Measurements from ENCODE around the gene NDUFS7.
"Not testable (repeated sequence)": the region's sequence is repeated elsewhere in the genome, so short reads cannot be mapped to it uniquely, and the experiment has no call there.

NDUFS7 gene

DNA sequence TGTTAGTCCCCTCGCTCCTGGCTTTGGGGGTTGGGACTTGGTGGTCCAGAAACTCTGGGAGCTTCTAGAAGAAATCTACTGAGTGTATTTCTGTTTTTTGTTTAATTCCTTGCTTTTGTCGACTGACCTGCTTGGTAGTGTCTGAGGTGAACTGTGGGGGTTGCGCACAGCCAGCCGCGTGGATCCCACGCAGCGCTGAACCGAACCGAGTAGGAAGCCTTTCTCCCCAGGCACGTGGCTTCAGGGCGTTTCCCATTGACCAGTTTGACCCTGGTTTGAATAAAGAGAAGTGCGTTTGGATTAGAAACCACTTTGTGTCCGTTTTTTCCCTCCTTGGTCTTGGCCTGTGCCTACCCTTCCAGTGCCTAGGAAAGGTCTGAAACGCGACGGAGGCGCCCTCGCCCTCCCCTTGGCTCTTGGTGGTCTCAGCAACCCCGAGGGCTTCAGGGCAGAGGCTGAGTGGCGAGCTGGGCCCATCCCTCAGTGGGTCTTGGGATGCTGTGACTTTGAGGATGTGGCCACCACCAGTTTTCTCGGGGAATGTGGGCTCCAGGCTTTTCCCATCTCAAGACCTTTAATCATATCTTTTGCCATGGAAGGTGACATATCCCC, 51.8 kb downstream of the NDUFS7 start:
- DNase-seq: no peak

DNA sequence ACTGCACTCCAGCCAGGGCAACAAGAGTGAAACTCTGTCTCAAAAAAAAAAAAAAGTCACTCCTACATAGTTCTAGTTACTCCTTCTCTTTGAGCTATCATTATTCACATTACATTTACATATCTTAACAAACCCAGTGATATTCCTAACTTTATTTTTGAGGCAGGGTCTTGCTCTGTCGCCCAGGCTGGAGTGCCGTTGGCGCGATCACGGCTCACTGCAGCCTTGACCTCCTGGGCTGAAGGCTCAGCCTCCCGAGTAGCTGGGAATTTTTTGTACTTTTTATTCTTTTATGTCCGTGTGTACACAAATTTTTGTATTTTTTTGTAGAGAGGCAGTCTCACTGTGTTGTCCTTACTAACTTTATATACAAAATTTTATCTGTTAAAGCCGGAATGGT, 53.9 kb downstream of the NDUFS7 start:
- DNase-seq: no peak

DNA sequence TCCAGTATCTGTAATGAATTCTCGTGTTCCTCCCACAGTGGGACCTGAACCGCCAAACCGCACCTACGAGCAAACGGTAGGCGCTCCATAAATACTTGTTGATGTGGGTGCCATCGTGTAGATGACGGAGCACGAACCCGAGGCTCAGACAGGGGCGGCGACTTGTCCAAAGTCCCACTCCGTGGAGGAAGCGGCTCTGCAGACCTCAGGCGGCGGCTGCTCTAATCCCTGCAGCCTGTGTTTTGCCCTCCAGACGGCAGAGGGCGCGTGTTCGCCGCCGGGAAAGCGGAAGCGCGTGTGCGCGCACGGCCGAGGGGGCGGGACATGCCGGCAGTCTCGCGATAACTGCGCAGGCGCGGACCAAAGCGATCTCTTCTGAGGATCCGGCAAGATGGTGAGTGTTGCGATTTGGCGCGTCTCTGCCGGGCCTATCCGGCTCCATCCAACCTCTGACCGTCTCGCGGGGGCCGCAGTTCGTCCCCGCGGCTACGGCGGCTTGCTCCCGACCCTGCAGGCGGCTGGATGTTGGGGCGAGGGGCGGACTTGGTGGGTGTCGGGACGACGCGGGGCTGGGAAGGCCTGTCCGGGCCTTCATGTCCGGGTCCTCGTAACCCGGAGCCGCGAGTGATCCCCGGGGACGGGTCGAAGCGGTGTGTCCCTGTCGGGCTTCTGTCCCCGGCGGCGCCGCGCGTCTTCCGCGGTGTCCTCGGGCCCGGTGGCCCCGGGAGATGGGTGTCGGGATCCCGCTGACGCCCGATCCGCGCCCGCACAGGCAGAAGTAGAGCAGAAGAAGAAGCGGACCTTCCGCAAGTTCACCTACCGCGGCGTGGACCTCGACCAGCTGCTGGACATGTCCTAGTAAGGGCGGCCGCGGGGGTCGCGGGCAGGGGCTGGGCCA, 54.6 kb downstream of the NDUFS7 start, which contains the start of gene RPS15:
TSS of gene RPS15 (plus strand) at position 362 of the 898 bp plus-strand sequence. CDS start at position 392, 30 bp downstream.
- DNase-seq: peak; percentile 96

DNA sequence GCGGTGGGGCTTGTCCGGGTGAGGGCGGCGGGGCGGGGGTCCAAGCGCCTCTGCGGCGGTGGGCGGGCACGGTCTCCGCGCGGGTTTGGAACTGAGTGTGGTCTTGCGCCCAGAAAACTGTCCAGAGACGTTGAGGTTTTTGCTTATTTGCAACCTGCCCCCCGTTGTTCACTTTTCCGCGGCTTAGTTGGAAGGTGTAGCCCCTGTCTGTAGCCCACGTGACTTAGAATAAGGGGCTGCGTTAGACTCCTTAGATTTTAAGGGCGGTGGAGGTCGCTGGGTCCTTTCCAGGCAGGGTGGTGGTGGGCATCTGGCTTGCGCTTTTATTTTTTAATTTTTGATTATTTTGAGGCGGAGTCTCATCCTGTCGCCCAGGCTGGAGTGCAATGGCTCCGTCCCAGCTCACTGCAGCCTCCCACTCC, 55.2 kb downstream of the NDUFS7 start:
- no peak for DNase-seq

DNA sequence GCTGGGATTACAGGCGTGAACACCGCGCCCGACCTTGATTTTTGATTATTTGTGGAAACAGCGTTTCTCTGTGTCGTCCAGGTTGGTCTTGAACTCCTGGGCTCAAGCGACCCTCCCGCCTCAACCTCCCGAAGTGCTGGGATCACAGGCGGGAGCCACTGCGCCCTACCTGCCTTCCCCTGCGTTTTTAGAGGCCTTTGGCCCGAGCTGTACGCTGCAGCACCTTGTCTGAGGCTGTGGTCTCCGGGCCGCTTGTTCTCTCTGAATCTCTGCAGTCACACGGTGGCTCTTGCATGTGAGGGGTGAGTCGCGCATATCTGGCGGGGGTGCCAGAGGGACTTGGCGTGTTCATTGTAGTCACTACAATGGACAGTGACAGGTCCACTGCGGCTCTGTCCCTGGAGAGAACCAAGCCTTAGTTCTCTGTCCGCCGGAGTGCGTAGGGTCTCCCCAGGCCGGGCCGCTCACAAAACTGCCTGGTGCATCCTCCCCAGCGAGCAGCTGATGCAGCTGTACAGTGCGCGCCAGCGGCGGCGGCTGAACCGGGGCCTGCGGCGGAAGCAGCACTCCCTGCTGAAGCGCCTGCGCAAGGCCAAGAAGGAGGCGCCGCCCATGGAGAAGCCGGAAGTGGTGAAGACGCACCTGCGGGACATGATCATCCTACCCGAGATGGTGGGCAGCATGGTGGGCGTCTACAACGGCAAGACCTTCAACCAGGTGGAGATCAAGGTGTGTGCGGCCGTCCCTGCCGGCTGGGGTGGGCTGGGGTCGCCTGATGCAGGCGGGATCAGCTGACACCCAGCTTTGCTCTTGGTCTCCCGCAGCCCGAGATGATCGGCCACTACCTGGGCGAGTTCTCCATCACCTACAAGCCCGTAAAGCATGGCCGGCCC, 56.1 kb downstream of the NDUFS7 start:
- DNase-seq: not testable (repeated sequence)

DNA sequence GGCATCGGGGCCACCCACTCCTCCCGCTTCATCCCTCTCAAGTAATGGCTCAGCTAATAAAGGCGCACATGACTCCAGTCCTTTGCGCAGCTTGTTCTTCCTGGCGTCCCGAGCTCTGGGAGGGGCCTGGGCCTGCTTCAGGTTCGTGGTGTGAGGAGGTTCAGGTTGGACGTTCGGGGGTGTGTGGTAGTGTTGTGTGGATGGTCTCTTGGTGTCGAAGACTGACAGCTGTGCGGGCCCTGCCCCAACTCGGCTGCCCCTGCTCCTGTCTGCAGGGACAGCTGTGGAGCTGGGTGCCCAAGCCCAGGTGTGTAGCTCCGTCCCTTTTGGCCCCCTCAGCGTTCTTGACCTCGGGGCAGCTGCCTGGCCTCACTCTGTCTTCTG, 56.7 kb downstream of the NDUFS7 start:
- no peak for DNase-seq

DNA sequence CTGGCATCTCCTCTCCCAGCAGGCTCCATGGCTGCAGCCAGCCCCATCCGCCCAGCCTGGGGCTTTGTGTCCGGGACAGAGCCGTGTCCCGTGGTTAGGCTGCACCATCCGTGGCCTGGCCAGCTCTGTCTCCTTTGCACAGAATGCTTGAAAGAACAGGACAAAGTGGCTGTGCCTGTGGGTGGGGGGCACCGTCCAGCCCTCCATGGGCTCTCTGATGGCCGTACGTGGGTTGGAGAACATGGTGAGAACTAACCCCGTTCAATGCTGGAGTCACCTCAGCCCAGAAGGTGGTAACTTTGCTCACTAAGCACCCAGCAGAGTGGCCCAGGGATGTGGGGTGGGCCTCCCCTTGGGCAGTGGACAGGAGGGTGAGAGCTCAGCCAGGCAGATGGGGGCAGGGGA, 57.3 kb downstream of the NDUFS7 start:
- DNase-seq: no peak

DNA sequence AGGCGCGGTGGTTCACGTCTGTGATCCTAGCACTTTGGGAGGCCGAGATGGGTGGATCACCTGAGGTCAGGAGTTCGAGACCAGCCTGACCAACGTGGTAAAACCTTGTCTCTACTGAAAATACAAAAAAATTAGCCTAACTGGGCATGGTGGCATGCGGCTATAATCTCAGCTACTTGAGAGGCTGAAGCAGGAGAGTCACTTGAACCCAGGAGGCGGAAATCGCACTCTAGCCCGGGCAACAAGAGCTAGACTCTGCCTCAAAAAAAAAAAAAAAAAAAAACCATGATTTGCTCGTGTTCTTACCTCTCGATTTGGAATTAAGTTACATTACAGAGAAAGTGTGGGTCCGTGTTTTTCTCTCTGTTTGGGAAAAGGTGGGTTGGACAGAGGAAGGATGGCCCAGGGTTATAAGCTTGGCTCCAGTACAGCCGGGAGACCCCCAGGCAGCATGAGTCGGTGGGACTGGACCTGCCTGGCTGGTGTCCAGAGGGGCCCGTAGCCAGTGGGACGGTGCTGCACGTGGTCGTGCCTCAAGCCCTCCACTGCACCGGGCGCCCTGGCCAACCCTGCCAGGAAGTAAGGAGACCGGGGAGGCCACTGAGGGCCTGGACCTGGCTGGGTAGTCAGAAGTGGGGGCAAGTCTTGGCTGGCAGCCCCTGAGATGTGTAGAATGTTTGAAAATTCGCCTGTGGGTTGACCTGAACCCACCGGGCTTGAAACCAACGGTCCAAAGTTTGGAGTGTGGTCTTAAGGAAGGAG, 58.2 kb downstream of the NDUFS7 start:
- DNase-seq: no peak

Data from activated CD8-positive, alpha-beta memory T cell treated with anti-CD3 and anti-CD28 coated beads, Interleukin-2, amount 50 U/mL, for 4 hours (primary cell).